T1000 (cell line): Measurements from ENCODE around the gene EPX.
A peak's percentile ranks its signal among the peaks of the same experiment; 100 is the strongest.

Source experiments
- DNase-seq: peaks from one replicate; lab custom pipeline; 2025; ENCODE audit warnings: mixed read lengths; lab: John Stamatoyannopoulos, UW

The EPX gene

GRCh38 chr17:58184986-58185761, 7.4 kb upstream of the EPX start:
- no peak for DNase-seq

GRCh38 chr17:58186591-58186990, 5.9 kb upstream of the EPX start:
- no peak for DNase-seq

GRCh38 chr17:58187063-58187462, 5.5 kb upstream of the EPX start:
- DNase-seq: no peak

GRCh38 chr17:58187675-58188074, 4.9 kb upstream of the EPX start:
- DNase-seq: no peak

- peak; percentile 79 for DNase-seq
Observed at GRCh38 chr17:58189436-58190146, 2.9 kb upstream of the EPX start.

- DNase-seq: no peak
Observed at GRCh38 chr17:58191241-58191896, 1.2 kb upstream of the EPX start.

- no peak for DNase-seq
Observed at GRCh38 chr17:58193641-58194255, 1.2 kb downstream of the EPX start.

- no peak for DNase-seq
Observed at GRCh38 chr17:58195518-58196123, 3.1 kb downstream of the EPX start.

GRCh38 chr17:58196610-58197009, 4.1 kb downstream of the EPX start:
- DNase-seq: no peak

- DNase-seq: no peak
Observed at GRCh38 chr17:58200024-58200633, 7.6 kb downstream of the EPX start.

GRCh38 chr17:58202859-58203258, 10.3 kb downstream of the EPX start:
- DNase-seq: no peak

- DNase-seq: no peak
Observed at GRCh38 chr17:58204796-58205195, 12.3 kb downstream of the EPX start.

- no peak for DNase-seq
Observed at GRCh38 chr17:58205936-58206335, 13.4 kb downstream of the EPX start.

- no peak for DNase-seq
Observed at GRCh38 chr17:58207451-58207850, 14.9 kb downstream of the EPX start.

GRCh38 chr17:58208344-58208743, 15.8 kb downstream of the EPX start:
- no peak for DNase-seq

- DNase-seq: no peak
Observed at GRCh38 chr17:58210922-58211321, 18.4 kb downstream of the EPX start.

GRCh38 chr17:58215685-58216084, 23.2 kb downstream of the EPX start:
- DNase-seq: no peak

- DNase-seq: no peak
Observed at GRCh38 chr17:58217766-58218165, 25.2 kb downstream of the EPX start.

GRCh38 chr17:58219007-58219788, 26.7 kb downstream of the EPX start, which contains the start of gene MKS1:
MKS1 (minus strand) TSS chr17:58219255; CDS start chr17:58219230, 25 bp downstream.
- peak; percentile 97 for DNase-seq

- DNase-seq: no peak
Observed at GRCh38 chr17:58219789-58220183, 27.3 kb downstream of the EPX start.

- DNase-seq: no peak
Observed at GRCh38 chr17:58224315-58224714, 31.8 kb downstream of the EPX start.
